OCI-LY3 (cell line): ENCODE results near the gene ZFAND5.

Source experiments
- H2AFZ ChIP-seq: fragments of 200-600, 300-600 bp; shearing (Covaris generic); 2 replicates; pipeline ENCODE4 v1.6.0; 2014; ENCODE audit warnings: antibody characterized with exemption, low read depth, low read length
- H3K27ac ChIP-seq: fragments of 200-600, 300-600 bp; sonication (generic); 2 replicates; pipeline ENCODE4 v1.5.1; 2014; ENCODE audit warnings: mild to moderate bottlenecking, low read length, moderate library complexity, mixed read lengths
- H3K27me3 ChIP-seq: fragments of 200-600, 300-600 bp; sonication (generic); 2 replicates; pipeline ENCODE4 v1.6.1; 2014; ENCODE audit warnings: low read depth, low read length, mixed read lengths
- H3K36me3 ChIP-seq: fragments of 200-600, 300-600 bp; sonication (generic); replicated peaks from 2 replicates; pipeline ENCODE3; 2014; ENCODE audit warnings: low read depth, low read length, mixed read lengths
- H3K4me1 ChIP-seq: fragments of 300-600, 200-600 bp; sonication (generic); 2 replicates; pipeline ENCODE4 v1.6.1; 2014; ENCODE audit warnings: low read length, mixed read lengths
- H3K4me2 ChIP-seq: fragments of 200-600, 300-600 bp; sonication (generic); 2 replicates; pipeline ENCODE4 v1.6.1; 2014; ENCODE audit warnings: low read length, mixed read lengths
- H3K4me3 ChIP-seq: fragments of 300-600, 200-600 bp; sonication (generic); 2 replicates; pipeline ENCODE4 v1.5.1; 2014; ENCODE audit warnings: antibody characterized with exemption, mild to moderate bottlenecking, low read length, moderate library complexity
- H3K79me2 ChIP-seq: fragments of 300-600, 200-600 bp; shearing (Covaris generic); 2 replicates; pipeline ENCODE4 v1.6.1; 2014; ENCODE audit warnings: mild to moderate bottlenecking, low read length, mixed read lengths
- H3K9ac ChIP-seq: fragments of 300-600, 200-600 bp; shearing (Covaris generic); 2 replicates; pipeline ENCODE4 v1.6.0; 2014; ENCODE audit warnings: mild to moderate bottlenecking, low read length, moderate library complexity
- H3K9me3 ChIP-seq: fragments of 200-600, 300-600 bp; shearing (Covaris generic); 2 replicates; pipeline ENCODE4 v1.6.1; 2014; ENCODE audit warnings: low read length, mixed read lengths; ENCODE audit not compliant: insufficient read depth
- H4K20me1 ChIP-seq: fragments of 200-600, 300-600 bp; sonication (generic); 2 replicates; pipeline ENCODE4 v1.6.1; 2016; ENCODE audit warnings: low read length, mixed read lengths; ENCODE audit not compliant: insufficient read depth
- CTCF ChIP-seq: fragments of 200-600, 300-600 bp; sonication (generic); IDR thresholded peaks from 2 replicates; pipeline ENCODE4 v1.5.1; 2014; ENCODE audit warnings: antibody characterized with exemption, low read length, low read depth
- EZH2phosphoT487 ChIP-seq: fragments of 200-600 bp; shearing (Covaris generic); IDR thresholded peaks from 2 replicates; pipeline ENCODE4 v1.6.1; 2018; ENCODE audit warnings: antibody characterized with exemption, mixed run types, low read depth

The ZFAND5 gene

GRCh38 chr9:72326641-72327040 lies 38.4 kb downstream of the ZFAND5 start:
- no peak overlapping the region for H2AFZ ChIP-seq
- TF ChIP-seq CTCF: no peak
- no peak for TF ChIP-seq EZH2phosphoT487
- H3K4me3 ChIP-seq: no peak overlapping the region
- H3K27me3 ChIP-seq: peaks cover 12% of the 10 kb centered on the region
- H3K9ac ChIP-seq: no peak overlapping the region
- no peaks in the 10 kb centered on the region for H3K79me2 ChIP-seq
- H3K36me3 ChIP-seq: no peaks in the 10 kb centered on the region
- H3K4me1 ChIP-seq: peaks cover 9% of the 10 kb centered on the region
- no peaks in the 10 kb centered on the region for H3K9me3 ChIP-seq
- no peak overlapping the region for H3K4me2 ChIP-seq
- H4K20me1 ChIP-seq: no peaks in the 10 kb centered on the region
- H3K27ac ChIP-seq: no peak overlapping the region

- Histone ChIP-seq H3K79me2 (no peaks in the 10 kb centered on the region), H3K4me2 (no peak overlapping the region), H3K9me3 (no peaks in the 10 kb centered on the region), H3K27ac (no peak overlapping the region), H2AFZ (no peak overlapping the region), H3K4me1 (peaks cover 9% of the 10 kb centered on the region), H3K4me3 (no peak overlapping the region), H3K36me3 (no peaks in the 10 kb centered on the region), H3K9ac (no peak overlapping the region), H4K20me1 (no peaks in the 10 kb centered on the region), H3K27me3 (peaks cover 3% of the 10 kb centered on the region; the same call in 1 of the 2 replicates)
- TF ChIP-seq EZH2phosphoT487 (no peak), CTCF (no peak)
Observed at GRCh38 chr9:72324974-72325373, 40.0 kb downstream of the ZFAND5 start.

- Histone ChIP-seq H3K4me3 (no peak overlapping the region), H3K4me2 (no peak overlapping the region), H3K79me2 (no peaks in the 10 kb centered on the region), H3K4me1 (peaks cover 3% of the 10 kb centered on the region), H2AFZ (no peak overlapping the region), H3K27ac (no peak overlapping the region), H3K9ac (no peak overlapping the region), H3K36me3 (no peaks in the 10 kb centered on the region), H3K27me3 (no peaks in the 10 kb centered on the region), H3K9me3 (no peaks in the 10 kb centered on the region), H4K20me1 (no peaks in the 10 kb centered on the region)
- TF ChIP-seq CTCF: no peak
- no peak for TF ChIP-seq EZH2phosphoT487
Observed at GRCh38 chr9:72322678-72323077, 42.3 kb downstream of the ZFAND5 start.

GRCh38 chr9:72322259-72322658 lies 42.7 kb downstream of the ZFAND5 start:
- TF ChIP-seq EZH2phosphoT487: no peak
- TF ChIP-seq CTCF: no peak
- Histone ChIP-seq H3K36me3 (no peaks in the 10 kb centered on the region), H2AFZ (no peak overlapping the region), H4K20me1 (no peaks in the 10 kb centered on the region), H3K9me3 (no peaks in the 10 kb centered on the region), H3K4me1 (no peaks in the 10 kb centered on the region), H3K4me3 (no peak overlapping the region), H3K9ac (no peak overlapping the region), H3K4me2 (no peak overlapping the region), H3K27ac (no peak overlapping the region), H3K27me3 (no peaks in the 10 kb centered on the region), H3K79me2 (no peaks in the 10 kb centered on the region)
